Measurements from ENCODE around the gene GPRC5D.
A peak's percentile ranks its signal among the peaks of the same experiment; 100 is the strongest.

Gene GPRC5D

DNA sequence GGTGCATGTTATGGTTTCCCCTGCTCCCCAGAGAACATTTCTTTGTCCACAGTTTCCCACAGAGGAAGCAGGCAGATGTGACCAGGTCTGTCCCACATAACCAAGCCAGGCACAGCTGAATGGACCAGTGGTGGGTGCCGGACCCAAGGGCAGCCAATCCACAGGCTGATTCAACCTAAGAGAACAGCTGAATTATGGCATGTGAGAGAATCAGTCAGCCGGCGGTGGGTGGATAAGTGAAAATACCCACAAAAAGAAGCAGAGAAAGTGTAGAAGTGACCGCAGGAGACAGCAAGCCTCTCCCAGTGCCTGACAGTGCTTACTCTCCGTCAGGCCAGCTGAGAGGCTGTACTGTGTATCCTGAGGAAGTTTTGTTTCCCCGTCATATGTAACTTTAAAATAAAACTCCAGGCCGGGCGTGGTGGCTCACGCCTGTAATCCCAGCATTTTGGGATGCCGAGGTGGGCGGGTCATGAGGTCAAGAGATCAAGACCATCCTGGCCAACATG lies 14.9 kb downstream of the GPRC5D start:
- no peak for DNase-seq (ENCODE audit: low read depth)

- DNase-seq (ENCODE audit: low read depth): no peak
Measured at GRCh38 chr12:12934556-12934955, 17.4 kb downstream of the GPRC5D start.

GRCh38 chr12:12933742-12934141 lies 18.2 kb downstream of the GPRC5D start:
- no peak for DNase-seq (ENCODE audit: low read depth)

DNA sequence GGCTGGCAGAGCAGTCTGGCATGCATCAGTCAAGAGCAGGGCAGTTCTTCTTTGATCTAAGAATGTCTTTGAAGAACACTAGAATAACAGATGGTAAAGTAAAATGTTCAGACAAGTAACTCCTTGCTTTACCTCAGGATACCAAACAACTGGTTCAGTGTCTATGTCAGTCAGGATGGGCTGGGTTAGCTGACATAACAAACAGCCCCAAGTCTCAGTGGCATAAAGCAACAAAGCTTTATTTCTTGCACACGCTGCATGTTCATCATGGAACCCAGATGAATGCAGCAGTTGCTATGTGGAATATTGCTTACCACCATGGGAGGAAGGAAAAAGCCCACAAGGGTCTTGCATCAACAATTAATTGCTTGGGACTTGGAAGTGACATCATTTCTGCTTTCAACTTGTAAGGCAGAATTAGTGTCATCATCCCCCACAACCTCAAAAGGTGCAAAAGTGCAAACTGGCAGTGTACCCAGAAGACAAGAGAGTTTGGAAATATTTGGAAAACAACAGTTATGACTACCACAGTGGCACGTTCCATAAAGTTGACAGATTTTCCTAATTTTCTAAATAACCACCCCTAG lies 21.2 kb downstream of the GPRC5D start:
- no peak for DNase-seq (ENCODE audit: low read depth)

DNA sequence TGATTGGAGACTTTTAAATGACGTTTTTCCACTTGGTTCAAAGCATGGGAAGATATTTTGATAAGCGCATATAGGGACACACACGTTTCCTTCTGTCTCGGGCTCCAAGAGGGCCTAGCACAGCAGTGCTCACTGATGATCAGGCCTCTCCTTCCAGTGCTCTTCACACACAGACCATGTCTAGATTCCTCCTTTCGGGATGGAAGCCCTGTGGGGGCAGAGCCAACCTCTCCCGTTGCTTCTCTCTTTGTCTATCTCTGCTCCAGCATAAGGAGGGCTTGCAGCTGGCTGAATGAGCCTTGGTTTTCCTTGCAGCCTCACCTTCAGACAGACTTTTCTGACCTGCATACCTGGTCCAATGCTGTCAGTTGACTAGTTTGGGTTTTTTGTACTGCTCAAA lies 22.3 kb downstream of the GPRC5D start:
- no peak for DNase-seq (ENCODE audit: low read depth)

GRCh38 chr12:12927211-12928079 lies 24.5 kb downstream of the GPRC5D start:
- DNase-seq (ENCODE audit: low read depth): no peak

GRCh38 chr12:12926571-12927071 lies 25.3 kb downstream of the GPRC5D start:
- DNase-seq (ENCODE audit: low read depth): no peak

DNA sequence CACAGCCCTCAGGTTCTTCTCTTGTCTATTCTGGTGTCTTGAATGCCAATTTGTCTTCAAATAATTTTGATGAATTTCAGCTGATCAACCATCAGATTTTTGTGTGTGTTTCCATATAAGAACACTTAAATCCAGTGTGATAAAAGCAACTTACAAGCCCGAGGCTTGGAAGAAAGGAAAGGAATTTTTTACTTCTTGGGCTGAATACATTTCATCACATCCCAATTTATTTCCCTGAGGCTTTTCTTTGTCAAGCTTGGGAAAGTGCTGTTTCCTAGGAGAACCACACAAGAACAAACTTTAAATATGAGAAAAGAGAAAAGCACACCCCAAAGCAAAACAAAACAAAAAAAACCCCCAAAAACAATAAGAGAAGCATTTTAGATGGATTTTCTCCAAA lies 26.6 kb downstream of the GPRC5D start:
- no peak for DNase-seq (ENCODE audit: low read depth)

GRCh38 chr12:12924169-12924568 lies 27.8 kb downstream of the GPRC5D start:
- DNase-seq (ENCODE audit: low read depth): no peak

- DNase-seq (ENCODE audit: low read depth): no peak
Measured at GRCh38 chr12:12922978-12923377, 29.0 kb downstream of the GPRC5D start.

DNA sequence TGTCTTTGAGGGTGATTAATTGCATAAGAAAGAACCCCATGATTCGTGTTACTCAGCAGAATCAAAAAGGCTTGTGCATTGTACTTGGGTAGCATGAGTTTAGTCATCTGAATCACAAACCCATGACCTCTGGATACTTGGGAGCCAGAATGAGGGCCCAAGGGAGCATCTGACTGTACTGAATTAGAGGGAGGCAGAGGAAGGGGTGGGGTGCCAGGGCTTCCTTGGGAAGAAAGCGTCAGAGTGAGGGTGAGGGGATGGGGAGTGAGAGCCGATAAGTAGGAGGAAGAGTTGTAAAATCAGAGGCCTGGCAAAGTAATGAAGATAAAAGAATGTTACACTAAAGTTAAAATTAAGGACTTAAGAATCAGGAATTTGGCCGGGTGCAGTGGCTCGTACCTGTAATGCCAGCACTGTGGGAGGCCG lies 29.8 kb downstream of the GPRC5D start:
- no peak for DNase-seq (ENCODE audit: low read depth)

- no peak for DNase-seq (ENCODE audit: low read depth)
Measured at GRCh38 chr12:12919666-12920435, 32.1 kb downstream of the GPRC5D start.

DNA sequence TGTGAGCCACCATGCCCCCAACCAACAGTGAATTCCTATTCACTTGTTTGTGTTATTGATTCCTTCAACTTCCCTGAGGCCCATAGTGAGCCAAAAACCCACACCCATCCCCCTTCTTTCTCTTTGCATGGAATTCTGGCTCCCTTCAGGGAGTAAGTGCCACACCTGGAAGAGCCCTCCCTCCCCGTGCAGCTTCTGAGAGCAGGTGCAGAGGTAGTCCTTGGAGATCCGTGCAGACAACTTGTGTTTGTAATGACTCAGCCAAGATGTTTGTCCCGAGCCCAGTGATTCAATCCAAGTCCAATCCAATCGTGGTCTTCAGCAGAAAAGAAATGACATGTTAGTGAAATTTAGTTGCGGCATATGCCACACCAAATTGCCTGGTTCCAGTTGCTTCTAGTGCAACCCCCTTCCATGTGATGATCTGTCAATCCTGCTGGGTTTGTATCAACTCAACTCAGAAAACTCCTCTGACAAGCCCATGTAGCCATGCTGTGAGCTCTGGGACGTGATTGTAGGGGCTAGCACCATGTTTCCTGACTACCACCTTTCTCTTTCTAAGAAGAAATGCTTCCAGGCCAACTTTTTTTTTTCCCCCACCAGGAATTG lies 33.1 kb downstream of the GPRC5D start:
- no peak for DNase-seq (ENCODE audit: low read depth)

- DNase-seq (ENCODE audit: low read depth): no peak
Measured at GRCh38 chr12:12917517-12917916, 34.5 kb downstream of the GPRC5D start.

GRCh38 chr12:12916135-12916944 lies 35.6 kb downstream of the GPRC5D start:
- DNase-seq (ENCODE audit: low read depth): peak; percentile 78

- no peak for DNase-seq (ENCODE audit: low read depth)
Measured at GRCh38 chr12:12915656-12916055, 36.3 kb downstream of the GPRC5D start.

DNA sequence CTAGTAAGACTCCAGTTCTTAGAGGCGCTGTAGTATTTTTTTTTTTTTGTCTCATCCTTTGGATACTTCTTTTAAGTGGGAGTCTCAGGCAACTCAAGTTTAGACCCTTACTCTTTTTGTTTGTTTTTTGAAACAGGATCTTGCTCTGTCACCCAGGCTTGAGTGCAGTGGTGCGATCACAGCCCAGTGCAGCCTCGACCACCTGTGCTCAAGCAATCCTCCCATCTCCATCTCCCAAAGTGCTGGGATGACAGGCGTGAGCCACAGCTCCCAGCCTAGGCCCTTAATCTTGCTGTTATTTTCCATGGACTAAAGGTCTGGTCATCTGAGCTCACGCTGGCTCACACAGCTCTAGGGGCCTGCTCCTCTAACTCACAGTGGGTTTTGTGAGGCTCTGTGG lies 39.3 kb downstream of the GPRC5D start:
- no peak for DNase-seq (ENCODE audit: low read depth)

DNA sequence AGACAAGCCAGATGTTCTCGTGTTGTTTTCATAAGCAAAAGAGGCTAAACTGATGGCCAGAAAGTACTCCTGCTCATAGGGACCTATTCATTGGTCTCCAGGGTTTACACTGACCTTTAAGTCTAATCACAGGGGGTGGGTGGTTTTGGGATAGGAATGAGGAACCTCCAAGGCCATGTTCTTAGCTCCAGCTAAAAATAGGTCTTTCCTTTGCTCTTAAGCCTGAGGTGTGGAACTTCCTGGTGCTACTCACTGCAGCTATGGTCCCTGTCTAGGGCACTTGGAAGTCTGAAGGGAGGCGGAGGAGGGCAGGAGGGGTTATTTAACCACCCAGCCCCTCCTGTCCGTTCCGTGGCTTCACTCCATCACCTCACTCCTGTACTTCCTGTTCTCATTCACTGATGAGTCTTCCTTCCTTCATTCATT lies 42.0 kb downstream of the GPRC5D start:
- no peak for DNase-seq (ENCODE audit: low read depth)

DNA sequence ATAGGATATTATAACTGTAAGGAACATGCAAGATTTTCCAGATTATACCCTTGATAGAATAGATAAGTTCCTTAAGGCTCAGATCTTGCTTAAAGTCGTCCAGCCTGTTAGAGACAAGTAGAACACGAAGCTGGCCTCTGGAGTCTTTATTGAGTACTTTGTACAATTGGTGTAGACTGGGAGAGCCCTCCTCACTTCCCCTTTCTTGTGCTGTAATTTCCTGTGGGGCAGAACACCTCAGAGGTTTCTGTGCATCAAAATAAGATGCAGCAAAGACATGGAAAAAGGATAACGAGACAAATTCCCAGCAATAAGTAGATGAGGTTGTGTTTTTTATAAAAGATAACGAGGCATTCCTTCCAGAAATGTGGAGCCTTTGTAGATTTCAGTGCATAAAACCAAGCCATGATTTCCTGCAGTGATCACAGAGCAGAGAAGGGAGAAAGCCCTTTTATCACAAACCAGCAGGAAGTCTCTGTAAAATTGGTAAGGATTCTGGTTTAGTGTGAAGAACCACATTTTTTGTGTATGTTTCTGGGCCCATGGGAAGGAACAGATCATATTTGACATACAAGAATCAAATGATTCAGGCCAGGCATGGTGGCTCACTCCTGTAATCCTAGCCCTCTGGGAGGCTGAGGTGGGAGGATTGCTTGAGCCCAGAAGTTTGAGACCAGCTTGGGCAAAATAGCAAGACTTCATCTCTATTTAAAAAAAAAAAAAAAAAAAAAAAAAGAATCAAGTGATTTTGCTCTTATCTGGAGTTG lies 42.6 kb downstream of the GPRC5D start:
- no peak for DNase-seq (ENCODE audit: low read depth)

- DNase-seq (ENCODE audit: low read depth): no peak
Measured at GRCh38 chr12:12908711-12909110, 43.3 kb downstream of the GPRC5D start.
